HCT116 (cell line): ENCODE measurements around the gene LSAMP. TPM values are rescaled to one million over a fixed set of nuclear protein-coding genes. Genes with fewer than 3 reads are reported as not detected.

Experiments
- ATAC-seq: fragments of 200-7000 bp; cut with Tn5 transposase; 2 replicates; pipeline ENCODE4 v1.9.1; 2020; ENCODE audit warnings: mild to moderate bottlenecking, moderate library complexity
- BruUV-seq: library from RNA; stranded (reverse); fragments of 400-500 nt; replicated peaks from 2 replicates; lab custom pipeline; 2021; lab: Mats Ljungman, UMichigan
- CTCF ChIA-PET: fragments of 300-600 bp; sonication (Branson Sonifier 250); formaldehyde crosslinking; loops from one replicate; lab custom pipeline; 2021; ENCODE audit warnings: antibody characterized with exemption; lab: Charles Lee
- POLR2A ChIA-PET: fragments of 300-600, 350-600 bp; sonication (Branson Sonifier 250); formaldehyde crosslinking; loops from one replicate; lab custom pipeline; 2021; ENCODE audit warnings: antibody characterized with exemption; lab: Charles Lee
- RAD21 ChIA-PET, 2 experiments: fragments of 300-600 bp; sonication (Branson Sonifier 250); formaldehyde crosslinking; loops; one replicate each; lab custom pipeline; 2023; ENCODE audit warnings: low total read pairs in 2 of 2; ENCODE audit not compliant: uncharacterized antibody in 2 of 2, unreplicated experiment in 2 of 2, low non-redundant PET in 1 of 2; lab: Charles Lee
- DNase-seq: peaks from one replicate; pipeline ENCODE4 v3.0.0-alpha.2; 2010; ENCODE audit warnings: low read depth, low spot score
- H2AFZ ChIP-seq: fragments of 200-600 bp; shearing (Covaris generic), sonication (generic); 2 replicates; pipeline ENCODE4 v1.6.1; 2017; ENCODE audit warnings: low read depth, mixed run types, mixed read lengths, antibody characterized with exemption, low read length; ENCODE audit not compliant: poor library complexity, severe bottlenecking
- H3K27ac ChIP-seq: 2 replicates; pipeline ENCODE4 v1.5.1; 2012; ENCODE audit warnings: low read depth, low read length
- H3K27me3 ChIP-seq: fragments of 200-600 bp; sonication (generic); 2 replicates; pipeline ENCODE4 v1.6.1; 2016; ENCODE audit warnings: mixed run types, low read length, mixed read lengths; ENCODE audit not compliant: insufficient read depth
- H3K36me3 ChIP-seq, 2 experiments: fragments of 200-500 bp in 1 of 2; fragments of 200-600 bp in 1 of 2; sonication (Bioruptor generic) in 1 of 2; sonication (generic) in 1 of 2; 2 replicates each; pipeline versions ENCODE4 v1.5.1 to v1.6.1; 2014 to 2016; ENCODE audit warnings: low read length in 2 of 2, inconsistent platforms in 1 of 2, mixed read lengths in 1 of 2, mixed run types in 1 of 2; ENCODE audit not compliant: insufficient read depth in 2 of 2, control insufficient read depth in 1 of 2
- H3K4me1 ChIP-seq, 2 experiments: fragments of 200-600 bp in 1 of 2; sonication (generic) in 1 of 2; 2 replicates each; pipeline versions ENCODE4 v1.5.1 to v1.6.1; 2012 to 2017; ENCODE audit warnings: low read length in 2 of 2, inconsistent platforms in 1 of 2, mild to moderate bottlenecking in 1 of 2, mixed read lengths in 1 of 2, mixed run types in 1 of 2, moderate library complexity in 1 of 2; ENCODE audit not compliant: insufficient read depth in 2 of 2, control insufficient read depth in 1 of 2
- H3K4me2 ChIP-seq: fragments of 200-600 bp; sonication (generic); 2 replicates; pipeline ENCODE4 v1.6.1; 2017; ENCODE audit warnings: mixed run types, low read length, mixed read lengths
- H3K4me3 ChIP-seq, 2 experiments: fragments of 200-600 bp in 1 of 2; sonication (generic) in 1 of 2; replicated peaks in 1 of 2; 2 replicates each; pipeline ENCODE4 v1.5.1; 2011 to 2016; ENCODE audit warnings: low read length in 2 of 2, control low read depth in 1 of 2, low read depth in 1 of 2, mild to moderate bottlenecking in 1 of 2, mixed read lengths in 1 of 2, mixed run types in 1 of 2
- H3K79me2 ChIP-seq: fragments of 200-600 bp; sonication (generic); 2 replicates; pipeline ENCODE4 v1.6.1; 2017; ENCODE audit warnings: mild to moderate bottlenecking, mixed run types, low read length, moderate library complexity, mixed read lengths; ENCODE audit not compliant: insufficient read depth
- H3K9ac ChIP-seq: fragments of 200-600 bp; sonication (generic); 2 replicates; pipeline ENCODE4 v1.6.1; 2016; ENCODE audit warnings: low read length, mixed read lengths
- H3K9me2 ChIP-seq: fragments of 200-600 bp; sonication (generic), shearing (Covaris generic); 2 replicates; pipeline ENCODE4 v1.6.1; 2017; ENCODE audit warnings: mixed run types, mild to moderate bottlenecking, moderate library complexity; ENCODE audit not compliant: insufficient read depth
- H3K9me3 ChIP-seq, 2 experiments: fragments of 200-500 bp in 1 of 2; fragments of 200-600 bp in 1 of 2; sonication (Bioruptor generic) in 1 of 2; sonication (generic) in 1 of 2; 2 replicates each; pipeline ENCODE4 v1.6.1; 2014 to 2017; ENCODE audit warnings: low read length in 2 of 2, mixed read lengths in 2 of 2, inconsistent platforms in 1 of 2, low read depth in 1 of 2, mild to moderate bottlenecking in 1 of 2, mixed run types in 1 of 2, moderate library complexity in 1 of 2; ENCODE audit not compliant: control insufficient read depth in 1 of 2, insufficient read depth in 1 of 2
- H4K20me1 ChIP-seq: fragments of 200-600 bp; sonication (generic), shearing (Covaris generic); 2 replicates; pipeline ENCODE4 v1.6.1; 2017; ENCODE audit warnings: mixed run types, mild to moderate bottlenecking, moderate library complexity; ENCODE audit not compliant: insufficient read depth
- CEBPB ChIP-seq: IDR thresholded peaks from 2 replicates; pipeline ENCODE4 v1.6.1; 2012; ENCODE audit warnings: low read depth
- EZH2 ChIP-seq: fragments of 200-600 bp; sonication (generic); IDR thresholded peaks from 2 replicates; pipeline ENCODE4 v1.6.1; 2017; ENCODE audit warnings: antibody characterized with exemption, mixed run types
- POLR2AphosphoS5 ChIP-seq: IDR thresholded peaks from 2 replicates; pipeline ENCODE4 v1.6.1; 2011; ENCODE audit warnings: mild to moderate bottlenecking, low read depth, low read length, moderate library complexity
- SP1 ChIP-seq: IDR thresholded peaks from 2 replicates; pipeline ENCODE4 v1.6.1; 2012; ENCODE audit warnings: low read depth
- SRF ChIP-seq: IDR thresholded peaks from 2 replicates; pipeline ENCODE4 v1.6.1; 2012; ENCODE audit warnings: low read depth
- intact Hi-C: fragments of 100-400 bp; cut with micrococcal nuclease; formaldehyde crosslinking; loops from 2 replicates; pipeline ENCODE4 v1.10.0; 2022
- total RNA-seq: library from RNA; stranded (reverse); gene quantifications from one replicate; pipeline ENCODE4 v1.2.1, GENCODE V29; 2021; ENCODE audit not compliant: unreplicated experiment
- TF ChIP-seq, protein P1 (sequence below): IDR thresholded peaks from 2 replicates; pipeline ENCODE4 v1.6.1; 2011; ENCODE audit warnings: mild to moderate bottlenecking, low read length, moderate library complexity; ENCODE audit not compliant: insufficient replicate concordance; ENCODE audit errors: extremely low read depth
- TF ChIP-seq, protein P2 (sequence below): IDR thresholded peaks from 2 replicates; pipeline ENCODE4 v1.6.1; 2012
- TF ChIP-seq, protein P3 (sequence below): IDR thresholded peaks from 2 replicates; pipeline ENCODE4 v1.6.1; 2012; ENCODE audit warnings: low read depth

LSAMP gene
- total RNA-seq, 1 experiment from 2014 or later = 0.25 TPM

DNA sequence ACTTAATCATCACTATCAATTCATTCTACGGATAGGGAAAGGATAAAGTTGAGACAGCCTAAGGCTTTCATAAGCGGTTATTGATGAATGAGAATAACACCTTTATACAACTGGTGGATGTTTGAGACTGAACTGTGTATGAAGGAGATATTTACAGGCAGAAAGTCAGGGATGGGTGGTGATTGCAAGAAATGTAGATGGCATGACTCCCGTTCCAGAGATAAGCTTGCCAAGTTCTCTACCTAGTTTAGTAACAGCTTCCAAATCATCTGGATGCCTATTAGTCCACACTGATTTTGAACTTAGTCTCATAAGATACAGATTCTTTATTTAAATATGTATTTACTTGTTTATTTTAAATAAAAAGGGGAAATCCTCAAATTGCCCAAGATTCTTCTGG, 463.2 kb downstream of the LSAMP start (continued):
- TF ChIP-seq, protein P1, sequence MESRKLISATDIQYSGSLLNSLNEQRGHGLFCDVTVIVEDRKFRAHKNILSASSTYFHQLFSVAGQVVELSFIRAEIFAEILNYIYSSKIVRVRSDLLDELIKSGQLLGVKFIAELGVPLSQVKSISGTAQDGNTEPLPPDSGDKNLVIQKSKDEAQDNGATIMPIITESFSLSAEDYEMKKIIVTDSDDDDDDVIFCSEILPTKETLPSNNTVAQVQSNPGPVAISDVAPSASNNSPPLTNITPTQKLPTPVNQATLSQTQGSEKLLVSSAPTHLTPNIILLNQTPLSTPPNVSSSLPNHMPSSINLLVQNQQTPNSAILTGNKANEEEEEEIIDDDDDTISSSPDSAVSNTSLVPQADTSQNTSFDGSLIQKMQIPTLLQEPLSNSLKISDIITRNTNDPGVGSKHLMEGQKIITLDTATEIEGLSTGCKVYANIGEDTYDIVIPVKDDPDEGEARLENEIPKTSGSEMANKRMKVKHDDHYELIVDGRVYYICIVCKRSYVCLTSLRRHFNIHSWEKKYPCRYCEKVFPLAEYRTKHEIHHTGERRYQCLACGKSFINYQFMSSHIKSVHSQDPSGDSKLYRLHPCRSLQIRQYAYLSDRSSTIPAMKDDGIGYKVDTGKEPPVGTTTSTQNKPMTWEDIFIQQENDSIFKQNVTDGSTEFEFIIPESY = no peak
- TF ChIP-seq, protein P2, sequence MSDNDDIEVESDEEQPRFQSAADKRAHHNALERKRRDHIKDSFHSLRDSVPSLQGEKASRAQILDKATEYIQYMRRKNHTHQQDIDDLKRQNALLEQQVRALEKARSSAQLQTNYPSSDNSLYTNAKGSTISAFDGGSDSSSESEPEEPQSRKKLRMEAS = no peak
- no peak for TF ChIP-seq SRF
- TF ChIP-seq, all 23 proteins: peak for 0

DNA sequence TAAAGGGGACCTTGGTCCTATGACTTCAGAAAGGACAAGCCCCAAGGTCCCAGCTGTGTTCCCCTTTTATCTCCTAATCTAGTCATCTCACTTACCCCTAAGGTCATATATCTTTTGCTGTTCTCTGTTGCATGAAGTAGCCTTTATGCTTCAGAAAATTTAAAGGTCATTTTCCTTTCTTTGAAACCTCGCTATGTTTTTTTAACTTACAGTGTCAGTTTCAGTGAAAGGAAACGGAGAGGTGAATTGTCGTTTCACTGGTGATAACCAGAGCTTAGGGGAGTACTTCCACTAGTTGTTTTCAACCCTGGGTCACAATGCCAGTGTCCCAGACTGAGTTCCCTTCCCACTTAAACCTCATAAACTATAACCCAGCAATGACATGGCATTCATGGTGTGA, 464.6 kb downstream of the LSAMP start:
- ChIA-PET RAD21 (no interaction called here), CTCF (no interaction called here), POLR2A (no interaction called here)
- Histone ChIP-seq H3K4me3 (no peak overlapping the region), H3K9ac (no peak overlapping the region), H3K9me3 (no peaks in the 10 kb centered on the region), H2AFZ (no peak overlapping the region), H3K27me3 (peaks cover 18% of the 10 kb centered on the region; the same call in 1 of the 2 replicates), H3K79me2 (no peaks in the 10 kb centered on the region), H3K27ac (no peak overlapping the region), H3K4me2 (no peak overlapping the region), H4K20me1 (no peaks in the 10 kb centered on the region), H3K36me3 (no peaks in the 10 kb centered on the region), H3K9me2 (no peaks in the 10 kb centered on the region), H3K4me1 (no peaks in the 10 kb centered on the region)
- intact Hi-C loops = loop anchor here (10.0 kb wide), 1 partner anchor 774 kb away; no protein-coding TSS in a partner anchor
- DNase-seq (no peak), ATAC-seq (no peak)
- TF ChIP-seq, protein P3, sequence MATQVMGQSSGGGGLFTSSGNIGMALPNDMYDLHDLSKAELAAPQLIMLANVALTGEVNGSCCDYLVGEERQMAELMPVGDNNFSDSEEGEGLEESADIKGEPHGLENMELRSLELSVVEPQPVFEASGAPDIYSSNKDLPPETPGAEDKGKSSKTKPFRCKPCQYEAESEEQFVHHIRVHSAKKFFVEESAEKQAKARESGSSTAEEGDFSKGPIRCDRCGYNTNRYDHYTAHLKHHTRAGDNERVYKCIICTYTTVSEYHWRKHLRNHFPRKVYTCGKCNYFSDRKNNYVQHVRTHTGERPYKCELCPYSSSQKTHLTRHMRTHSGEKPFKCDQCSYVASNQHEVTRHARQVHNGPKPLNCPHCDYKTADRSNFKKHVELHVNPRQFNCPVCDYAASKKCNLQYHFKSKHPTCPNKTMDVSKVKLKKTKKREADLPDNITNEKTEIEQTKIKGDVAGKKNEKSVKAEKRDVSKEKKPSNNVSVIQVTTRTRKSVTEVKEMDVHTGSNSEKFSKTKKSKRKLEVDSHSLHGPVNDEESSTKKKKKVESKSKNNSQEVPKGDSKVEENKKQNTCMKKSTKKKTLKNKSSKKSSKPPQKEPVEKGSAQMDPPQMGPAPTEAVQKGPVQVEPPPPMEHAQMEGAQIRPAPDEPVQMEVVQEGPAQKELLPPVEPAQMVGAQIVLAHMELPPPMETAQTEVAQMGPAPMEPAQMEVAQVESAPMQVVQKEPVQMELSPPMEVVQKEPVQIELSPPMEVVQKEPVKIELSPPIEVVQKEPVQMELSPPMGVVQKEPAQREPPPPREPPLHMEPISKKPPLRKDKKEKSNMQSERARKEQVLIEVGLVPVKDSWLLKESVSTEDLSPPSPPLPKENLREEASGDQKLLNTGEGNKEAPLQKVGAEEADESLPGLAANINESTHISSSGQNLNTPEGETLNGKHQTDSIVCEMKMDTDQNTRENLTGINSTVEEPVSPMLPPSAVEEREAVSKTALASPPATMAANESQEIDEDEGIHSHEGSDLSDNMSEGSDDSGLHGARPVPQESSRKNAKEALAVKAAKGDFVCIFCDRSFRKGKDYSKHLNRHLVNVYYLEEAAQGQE = no peak
- TF ChIP-seq EZH2 (no peak), POLR2AphosphoS5 (no peak), SP1 (no peak), SRF (no peak), CEBPB (no peak)
- no TSS peak for BruUV-seq
